HEK293 (cell line): Measurements from ENCODE around the gene XKR3.

ENCODE experiments used
- BCL11A ChIP-seq: fragments of 450-650 bp; formaldehyde crosslinking; IDR thresholded peaks from 2 replicates; pipeline ENCODE4 v1.5.1; 2016; ENCODE audit warnings: low read depth, missing biosample characterization, missing genetic modification characterization
- INSM2 ChIP-seq: fragments of 450-650 bp; formaldehyde crosslinking; IDR thresholded peaks from 2 replicates; pipeline ENCODE4 v1.5.1; 2016; ENCODE audit warnings: missing biosample characterization, missing genetic modification characterization
- REPIN1 ChIP-seq: fragments of 450-650 bp; formaldehyde crosslinking; IDR thresholded peaks from 2 replicates; pipeline ENCODE4 v1.5.1; 2017; ENCODE audit warnings: missing biosample characterization, missing genetic modification characterization, low read depth
- ZBTB21 ChIP-seq: fragments of 450-650 bp; formaldehyde crosslinking; IDR thresholded peaks from 2 replicates; pipeline ENCODE4 v1.5.1; 2017; ENCODE audit warnings: missing biosample characterization, missing genetic modification characterization
- ZBTB8A ChIP-seq: fragments of 450-650 bp; formaldehyde crosslinking; IDR thresholded peaks from 2 replicates; pipeline ENCODE4 v1.5.1; 2016; ENCODE audit warnings: missing biosample characterization, missing genetic modification characterization
- ZNF202 ChIP-seq: fragments of 450-650 bp; formaldehyde crosslinking; IDR thresholded peaks from 2 replicates; pipeline ENCODE4 v1.5.1; 2016; ENCODE audit warnings: missing biosample characterization, missing genetic modification characterization, borderline replicate concordance
- ZNF248 ChIP-seq: fragments of 450-650 bp; formaldehyde crosslinking; IDR thresholded peaks from 2 replicates; pipeline ENCODE4 v1.5.1; 2017; ENCODE audit warnings: missing biosample characterization, missing genetic modification characterization
- ZNF514 ChIP-seq: fragments of 450-650 bp; formaldehyde crosslinking; IDR thresholded peaks from 2 replicates; pipeline ENCODE4 v1.5.1; 2016; ENCODE audit warnings: missing biosample characterization, missing genetic modification characterization
- ZSCAN30 ChIP-seq: fragments of 450-650 bp; IDR thresholded peaks from 2 replicates; pipeline ENCODE4 v1.5.1; 2018; ENCODE audit warnings: missing biosample characterization, mild to moderate bottlenecking, missing genetic modification characterization, moderate library complexity
- TF ChIP-seq, protein P1 (sequence below): fragments of 450-650 bp; formaldehyde crosslinking; IDR thresholded peaks from 2 replicates; pipeline ENCODE4 v1.5.1; 2016; ENCODE audit warnings: missing biosample characterization, missing genetic modification characterization

DNA sequence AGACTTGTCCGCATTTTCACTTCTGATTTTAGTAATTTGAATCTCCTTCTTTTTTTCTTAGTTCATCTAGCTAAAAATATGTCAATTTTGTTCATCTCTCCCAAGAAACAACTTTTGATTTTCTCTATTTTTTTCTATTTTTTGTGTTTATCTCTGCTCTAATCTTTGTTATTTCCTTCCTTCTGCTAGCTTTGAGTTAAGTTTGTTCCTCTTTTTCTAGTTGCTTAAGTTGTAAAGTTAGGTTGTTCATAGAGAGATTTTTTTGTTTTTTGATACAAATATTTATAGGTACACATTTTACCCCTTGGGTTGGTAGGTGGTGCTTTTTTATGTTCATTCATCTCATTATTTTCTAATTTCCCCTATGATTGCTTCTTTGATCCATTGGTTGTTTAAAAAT is 22.1 kb upstream of the XKR3 start:
- no peak for TF ChIP-seq ZNF248 (tag by site-specific recombination)
- TF ChIP-seq, protein P1, sequence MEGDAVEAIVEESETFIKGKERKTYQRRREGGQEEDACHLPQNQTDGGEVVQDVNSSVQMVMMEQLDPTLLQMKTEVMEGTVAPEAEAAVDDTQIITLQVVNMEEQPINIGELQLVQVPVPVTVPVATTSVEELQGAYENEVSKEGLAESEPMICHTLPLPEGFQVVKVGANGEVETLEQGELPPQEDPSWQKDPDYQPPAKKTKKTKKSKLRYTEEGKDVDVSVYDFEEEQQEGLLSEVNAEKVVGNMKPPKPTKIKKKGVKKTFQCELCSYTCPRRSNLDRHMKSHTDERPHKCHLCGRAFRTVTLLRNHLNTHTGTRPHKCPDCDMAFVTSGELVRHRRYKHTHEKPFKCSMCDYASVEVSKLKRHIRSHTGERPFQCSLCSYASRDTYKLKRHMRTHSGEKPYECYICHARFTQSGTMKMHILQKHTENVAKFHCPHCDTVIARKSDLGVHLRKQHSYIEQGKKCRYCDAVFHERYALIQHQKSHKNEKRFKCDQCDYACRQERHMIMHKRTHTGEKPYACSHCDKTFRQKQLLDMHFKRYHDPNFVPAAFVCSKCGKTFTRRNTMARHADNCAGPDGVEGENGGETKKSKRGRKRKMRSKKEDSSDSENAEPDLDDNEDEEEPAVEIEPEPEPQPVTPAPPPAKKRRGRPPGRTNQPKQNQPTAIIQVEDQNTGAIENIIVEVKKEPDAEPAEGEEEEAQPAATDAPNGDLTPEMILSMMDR: no peak
- no peak for TF ChIP-seq ZNF202
- no peak for TF ChIP-seq REPIN1 (tag by site-specific recombination)
- TF ChIP-seq ZBTB21: no peak
- TF ChIP-seq ZNF514 (tag by site-specific recombination): no peak
- TF ChIP-seq ZSCAN30 (tag by site-specific recombination): no peak
- no peak for TF ChIP-seq BCL11A
- no peak for TF ChIP-seq ZBTB8A
- no peak for TF ChIP-seq INSM2 (tag by site-specific recombination)
